ENCODE data around the gene AP2B1. TPM values are rescaled to one million over a fixed set of nuclear protein-coding genes. Genes with fewer than 3 reads are reported as not detected.

Gene AP2B1
- total RNA-seq, 1 experiment from 2014 or later: 217 TPM

- Mint-ChIP-seq H3K4me3 (no peak overlapping the region), H3K9me3 (no peaks in the 10 kb centered on the region), H3K27me3 (ENCODE audit: low read depth) (no peaks in the 10 kb centered on the region), H3K27ac (no peak overlapping the region), H3K36me3 (ENCODE audit: insufficient read depth in 1 of 3, low read depth in 3 of 3) (peaks cover 10 to 52% (median 48%) of the 10 kb centered on the region in 3 experiments; a peak in 6 of 7 replicates), H3K4me1 (no peaks in the 10 kb centered on the region)
- no peak for DNase-seq
- H2AFZ ChIP-seq (ENCODE audit: low read length): no peak overlapping the region
- no peak overlapping the region for H2AK5ac ChIP-seq (ENCODE audit: insufficient read length, low read length)
- H4K20me1 ChIP-seq (ENCODE audit: control insufficient read depth, insufficient read depth, insufficient read length): no peaks in the 10 kb centered on the region
- no peak overlapping the region for H2BK120ac ChIP-seq (ENCODE audit: low read depth, low read length, poor library complexity, severe bottlenecking)
- H2BK12ac ChIP-seq (ENCODE audit: insufficient read length, low read depth, low read length): no peak overlapping the region
- no peaks in the 10 kb centered on the region for H3K9me3 ChIP-seq (ENCODE audit: control insufficient read depth, low read depth, low read length)
- no peak overlapping the region for H2BK15ac ChIP-seq (ENCODE audit: low read depth, low read length)
- no peak overlapping the region for H4K5ac ChIP-seq (ENCODE audit: insufficient read length, low read depth, low read length)
- H3T11ph ChIP-seq (ENCODE audit: low read length): no peak overlapping the region
- H3K27ac ChIP-seq (ENCODE audit: insufficient read length, low read depth, low read length): no peak overlapping the region
- no peak overlapping the region for H3K4me2 ChIP-seq (ENCODE audit: insufficient read depth, insufficient read length, low read length)
- no peak overlapping the region for H4K91ac ChIP-seq (ENCODE audit: insufficient read length, low read depth, low read length)
- H2BK20ac ChIP-seq (ENCODE audit: low read depth, low read length, poor library complexity, severe bottlenecking): no peak overlapping the region
- H3K14ac ChIP-seq (ENCODE audit: insufficient read depth, low read length): no peak overlapping the region
- no peaks in the 10 kb centered on the region for H3K23me2 ChIP-seq (ENCODE audit: insufficient read length, low read depth, low read length, poor library complexity, severe bottlenecking)
- WGBS (ENCODE audit: extremely low coverage, insufficient read length, low lambda C conversion rate): no CpG with 5 or more reads among the region's 4 CpGs
- H4K8ac ChIP-seq (replicated peaks; ENCODE audit: insufficient read length, low read depth, low read length): no peak overlapping the region
- H3K27me3 ChIP-seq (ENCODE audit: insufficient read depth, low read length): no peaks in the 10 kb centered on the region
- H3K79me2 ChIP-seq (ENCODE audit: insufficient read depth, low read length): no peaks in the 10 kb centered on the region
- no peaks in the 10 kb centered on the region for H3K4me1 ChIP-seq (ENCODE audit: insufficient read depth, low read length)
- H3K9ac ChIP-seq (ENCODE audit: extremely low read depth, insufficient read length, low read length): no peak overlapping the region
- no peak overlapping the region for H3K18ac ChIP-seq (ENCODE audit: insufficient read length, low read depth, low read length)
- peaks cover 2% of the 10 kb centered on the region for H3K79me1 ChIP-seq (ENCODE audit: insufficient read depth, low read depth, low read length, poor library complexity, severe bottlenecking)
- no peak overlapping the region for H2BK5ac ChIP-seq (ENCODE audit: insufficient read length, low read length)
- no peak overlapping the region for H3K4ac ChIP-seq (ENCODE audit: low read depth, low read length)
- TF ChIP-seq, protein P1, sequence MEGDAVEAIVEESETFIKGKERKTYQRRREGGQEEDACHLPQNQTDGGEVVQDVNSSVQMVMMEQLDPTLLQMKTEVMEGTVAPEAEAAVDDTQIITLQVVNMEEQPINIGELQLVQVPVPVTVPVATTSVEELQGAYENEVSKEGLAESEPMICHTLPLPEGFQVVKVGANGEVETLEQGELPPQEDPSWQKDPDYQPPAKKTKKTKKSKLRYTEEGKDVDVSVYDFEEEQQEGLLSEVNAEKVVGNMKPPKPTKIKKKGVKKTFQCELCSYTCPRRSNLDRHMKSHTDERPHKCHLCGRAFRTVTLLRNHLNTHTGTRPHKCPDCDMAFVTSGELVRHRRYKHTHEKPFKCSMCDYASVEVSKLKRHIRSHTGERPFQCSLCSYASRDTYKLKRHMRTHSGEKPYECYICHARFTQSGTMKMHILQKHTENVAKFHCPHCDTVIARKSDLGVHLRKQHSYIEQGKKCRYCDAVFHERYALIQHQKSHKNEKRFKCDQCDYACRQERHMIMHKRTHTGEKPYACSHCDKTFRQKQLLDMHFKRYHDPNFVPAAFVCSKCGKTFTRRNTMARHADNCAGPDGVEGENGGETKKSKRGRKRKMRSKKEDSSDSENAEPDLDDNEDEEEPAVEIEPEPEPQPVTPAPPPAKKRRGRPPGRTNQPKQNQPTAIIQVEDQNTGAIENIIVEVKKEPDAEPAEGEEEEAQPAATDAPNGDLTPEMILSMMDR (conservative IDR thresholded peaks at IDR 0.05): no peak
- no peak overlapping the region for H3K23ac ChIP-seq (ENCODE audit: insufficient read length, low read depth, low read length)
- no peak overlapping the region for H3K56ac ChIP-seq (ENCODE audit: insufficient read length, low read depth, low read length)
Observed at GRCh38 chr17:35627417-35627816, 40.3 kb downstream of the AP2B1 start.

Measured in H9 (cell line).